ENCODE data around the gene MRPS27. TPM values are rescaled to one million over a fixed set of nuclear protein-coding genes. Genes with fewer than 3 reads are reported as not detected.
"Not testable (repeated sequence)": the region's sequence is repeated elsewhere in the genome, so short reads cannot be mapped to it uniquely, and the experiment has no call there.

The MRPS27 gene
- total RNA-seq, 1 experiment from 2014 or later = 121 TPM

GRCh38 chr5:72346398-72346797 is 26.4 kb upstream of the MRPS27 start:
- H3K9me3 ChIP-seq = no peaks in the 10 kb centered on the region
- no peak overlapping the region for H3K4me3 ChIP-seq
- no peaks in the 10 kb centered on the region for H3K27me3 ChIP-seq
- no peak for DNase-seq
- H3K36me3 ChIP-seq = peaks cover 33% of the 10 kb centered on the region

- Histone ChIP-seq H3K27me3 (no peaks in the 10 kb centered on the region), H3K9me3 (no peaks in the 10 kb centered on the region), H3K36me3 (peaks cover 24% of the 10 kb centered on the region), H3K4me3 (no peak overlapping the region)
- no peak for DNase-seq
These were observed 18.7 kb upstream of the MRPS27 start for GRCh38 chr5:72338689-72339209.

- Histone ChIP-seq H3K9me3 (no peaks in the 10 kb centered on the region), H3K27me3 (no peaks in the 10 kb centered on the region), H3K36me3 (peaks cover 20% of the 10 kb centered on the region), H3K4me3 (no peak overlapping the region)
- no peak for DNase-seq
These were observed 17.1 kb upstream of the MRPS27 start for GRCh38 chr5:72337159-72337558.

GRCh38 chr5:72330712-72331111 is 10.7 kb upstream of the MRPS27 start:
- DNase-seq = no peak
- H3K9me3 ChIP-seq = no peaks in the 10 kb centered on the region
- peaks cover 39% of the 10 kb centered on the region for H3K36me3 ChIP-seq
- no peak overlapping the region for H3K4me3 ChIP-seq
- H3K27me3 ChIP-seq = no peaks in the 10 kb centered on the region

GRCh38 chr5:72328172-72328571 is 8.1 kb upstream of the MRPS27 start:
- Histone ChIP-seq H3K27me3 (no peaks in the 10 kb centered on the region), H3K9me3 (no peaks in the 10 kb centered on the region), H3K4me3 (no peak overlapping the region), H3K36me3 (peaks cover 35% of the 10 kb centered on the region)
- peak; percentile 96 for DNase-seq

- DNase-seq = no peak
- Histone ChIP-seq H3K4me3 (no peak overlapping the region), H3K27me3 (no peaks in the 10 kb centered on the region), H3K36me3 (peaks cover 41% of the 10 kb centered on the region), H3K9me3 (no peaks in the 10 kb centered on the region)
These were observed 6.2 kb upstream of the MRPS27 start for GRCh38 chr5:72326306-72326649.

- no peaks in the 10 kb centered on the region for H3K27me3 ChIP-seq
- H3K9me3 ChIP-seq = no peaks in the 10 kb centered on the region
These were observed 5.7 kb upstream of the MRPS27 start for GRCh38 chr5:72325566-72326305.

GRCh38 chr5:72324189-72324825 is 4.3 kb upstream of the MRPS27 start:
- no peak overlapping the region for H3K4me3 ChIP-seq
- peak; percentile 49 for DNase-seq
- H3K9me3 ChIP-seq = no peaks in the 10 kb centered on the region
- H3K36me3 ChIP-seq = peaks cover 36% of the 10 kb centered on the region
- H3K27me3 ChIP-seq = no peaks in the 10 kb centered on the region

More at GRCh38 chr5:72325566-72326305, 5.7 kb upstream of the MRPS27 start:
- Histone ChIP-seq H3K4me3 (no peak overlapping the region), H3K36me3 (peaks cover 42% of the 10 kb centered on the region)
- DNase-seq = peak; percentile 26

GRCh38 chr5:72319435-72319975 is 535 bp downstream of the MRPS27 start:
- Histone ChIP-seq H3K4me3 (peak overlapping the region; percentile 93), H3K36me3 (peaks cover 38% of the 10 kb centered on the region)
- not testable (repeated sequence) for H3K27me3 ChIP-seq, H3K9me3 ChIP-seq
- peak; percentile 26 for DNase-seq

- Histone ChIP-seq H3K36me3 (peaks cover 66% of the 10 kb centered on the region), H3K9me3 (no peaks in the 10 kb centered on the region), H3K27me3 (no peaks in the 10 kb centered on the region), H3K4me3 (no peak overlapping the region)
- DNase-seq = peak; percentile 77
These were observed 5.4 kb downstream of the MRPS27 start for GRCh38 chr5:72314571-72315172.

- no peaks in the 10 kb centered on the region for H3K9me3 ChIP-seq
- H3K36me3 ChIP-seq = peaks cover 74% of the 10 kb centered on the region
- H3K27me3 ChIP-seq = no peaks in the 10 kb centered on the region
- DNase-seq = no peak
- no peak overlapping the region for H3K4me3 ChIP-seq
These were observed 6.9 kb downstream of the MRPS27 start for GRCh38 chr5:72313141-72313540.

- no peaks in the 10 kb centered on the region for H3K9me3 ChIP-seq
- peaks cover 65% of the 10 kb centered on the region for H3K36me3 ChIP-seq
- DNase-seq = no peak
- no peaks in the 10 kb centered on the region for H3K27me3 ChIP-seq
- peak overlapping the region; percentile 71 for H3K4me3 ChIP-seq
These were observed 11.2 kb downstream of the MRPS27 start for GRCh38 chr5:72308853-72309191.

GRCh38 chr5:72307968-72308852 is 11.8 kb downstream of the MRPS27 start:
- H3K4me3 ChIP-seq = peak overlapping the region; percentile 71

GRCh38 chr5:72307573-72307967 is 12.5 kb downstream of the MRPS27 start:
- no peak for DNase-seq

More at GRCh38 chr5:72307968-72308852, 11.8 kb downstream of the MRPS27 start:
- Histone ChIP-seq H3K36me3 (peaks cover 61% of the 10 kb centered on the region), H3K27me3 (no peaks in the 10 kb centered on the region), H3K9me3 (no peaks in the 10 kb centered on the region)
- peak; percentile 98 for DNase-seq

GRCh38 chr5:72305194-72306142 is 14.6 kb downstream of the MRPS27 start:
- DNase-seq = no peak
- H3K36me3 ChIP-seq = peaks cover 63% of the 10 kb centered on the region
- no peaks in the 10 kb centered on the region for H3K27me3 ChIP-seq
- no peaks in the 10 kb centered on the region for H3K9me3 ChIP-seq
- no peak overlapping the region for H3K4me3 ChIP-seq

More at GRCh38 chr5:72307573-72307967, 12.5 kb downstream of the MRPS27 start:
- H3K36me3 ChIP-seq = peaks cover 61% of the 10 kb centered on the region
- H3K9me3 ChIP-seq = no peaks in the 10 kb centered on the region
- no peaks in the 10 kb centered on the region for H3K27me3 ChIP-seq
- peak overlapping the region; percentile 71 for H3K4me3 ChIP-seq
